Measurements from ENCODE around the gene COL8A1.

DNA sequence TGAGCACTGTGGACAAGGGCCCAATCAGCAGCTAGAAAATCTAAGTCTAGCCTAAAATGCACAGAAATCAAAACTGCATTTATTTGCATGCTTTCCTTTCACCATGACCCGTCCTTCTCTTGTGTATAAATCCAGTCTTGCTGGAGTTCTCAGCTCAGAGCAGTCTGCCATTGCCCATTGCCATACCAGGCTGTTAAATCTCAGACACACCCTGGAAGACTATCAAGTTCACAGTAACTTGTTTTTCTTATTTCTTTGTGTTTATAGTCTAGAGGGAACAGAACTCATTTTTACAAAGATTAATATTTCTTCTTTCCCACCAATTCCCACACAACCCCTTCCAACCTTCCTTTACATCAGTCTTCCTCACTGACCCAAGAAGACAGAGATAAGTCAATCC lies 85.9 kb downstream of the COL8A1 start:
- TF ChIP-seq, protein P1, sequence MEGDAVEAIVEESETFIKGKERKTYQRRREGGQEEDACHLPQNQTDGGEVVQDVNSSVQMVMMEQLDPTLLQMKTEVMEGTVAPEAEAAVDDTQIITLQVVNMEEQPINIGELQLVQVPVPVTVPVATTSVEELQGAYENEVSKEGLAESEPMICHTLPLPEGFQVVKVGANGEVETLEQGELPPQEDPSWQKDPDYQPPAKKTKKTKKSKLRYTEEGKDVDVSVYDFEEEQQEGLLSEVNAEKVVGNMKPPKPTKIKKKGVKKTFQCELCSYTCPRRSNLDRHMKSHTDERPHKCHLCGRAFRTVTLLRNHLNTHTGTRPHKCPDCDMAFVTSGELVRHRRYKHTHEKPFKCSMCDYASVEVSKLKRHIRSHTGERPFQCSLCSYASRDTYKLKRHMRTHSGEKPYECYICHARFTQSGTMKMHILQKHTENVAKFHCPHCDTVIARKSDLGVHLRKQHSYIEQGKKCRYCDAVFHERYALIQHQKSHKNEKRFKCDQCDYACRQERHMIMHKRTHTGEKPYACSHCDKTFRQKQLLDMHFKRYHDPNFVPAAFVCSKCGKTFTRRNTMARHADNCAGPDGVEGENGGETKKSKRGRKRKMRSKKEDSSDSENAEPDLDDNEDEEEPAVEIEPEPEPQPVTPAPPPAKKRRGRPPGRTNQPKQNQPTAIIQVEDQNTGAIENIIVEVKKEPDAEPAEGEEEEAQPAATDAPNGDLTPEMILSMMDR (conservative IDR thresholded peaks at IDR 0.05): no peak
- TF ChIP-seq ZFX (IDR thresholded peaks at IDR 0.05): no peak

Measured in C4-2B (cell line).